Activated naive CD4-positive, alpha-beta T cell treated with anti-CD3 and anti-CD28 coated beads for 36 hours (primary cell): Measurements from ENCODE around the gene ADAMTS20. TPM values are rescaled to one million over a fixed set of nuclear protein-coding genes. Genes with fewer than 3 reads are reported as not detected.

Experiments
- CTCF ChIA-PET: fragments of 350-600 bp; sonication (Branson Sonifier 250); formaldehyde crosslinking; loops from one replicate; lab custom pipeline; 2021; ENCODE audit warnings: antibody characterized with exemption; lab: Charles Lee
- DNase-seq: peaks from one replicate; pipeline ENCODE4 v3.0.0-alpha.2; 2020
- H3K27ac Mint-ChIP-seq: one replicate; pipeline ENCODE4 v1.8.0; 2021; ENCODE audit warnings: mild to moderate bottlenecking, mixed read lengths
- H3K27me3 Mint-ChIP-seq: one replicate; pipeline ENCODE4 v1.8.0; 2021; ENCODE audit warnings: low read depth, mixed read lengths
- H3K36me3 Mint-ChIP-seq: one replicate; pipeline ENCODE4 v1.8.0; 2021; ENCODE audit warnings: low read depth, mixed read lengths
- H3K4me1 Mint-ChIP-seq: one replicate; pipeline ENCODE4 v1.8.0; 2021; ENCODE audit warnings: low read depth, mixed read lengths
- H3K4me3 Mint-ChIP-seq: one replicate; pipeline ENCODE4 v1.8.0; 2021; ENCODE audit warnings: mild to moderate bottlenecking, moderate library complexity, mixed read lengths
- H3K9me3 Mint-ChIP-seq: one replicate; pipeline ENCODE4 v1.8.0; 2021; ENCODE audit warnings: mixed read lengths
- intact Hi-C: fragments of 100-400 bp; cut with micrococcal nuclease; formaldehyde crosslinking; loops from one replicate; pipeline ENCODE4 v1.15.1; 2023
- total RNA-seq, 2 experiments: library from RNA; stranded (reverse); gene quantifications; one replicate each; pipeline ENCODE4 v1.2.3, GENCODE V29; 2021

The ADAMTS20 gene
- total RNA-seq: not detected

GRCh38 chr12:43551971-43552559 is at the start of gene ADAMTS20:
ADAMTS20 (minus strand) TSS chr12:43552203; CDS start chr12:43551921, 282 bp downstream.
- Mint-ChIP-seq H3K4me1 (peaks cover 2% of the 10 kb centered on the region), H3K4me3 (no peak within 1 kb of the TSS), H3K9me3 (peaks cover 8% of the 10 kb centered on the region), H3K36me3 (peaks cover 3% of the 10 kb centered on the region), H3K27me3 (peaks cover 36% of the 10 kb centered on the region), H3K27ac (no peak within 1 kb of the TSS)
- intact Hi-C loops: no loop called here
- CTCF ChIA-PET: interaction anchor here (0.6 kb wide), 1 partner anchor 124 kb away, joined by 3 read pairs; no protein-coding TSS in a partner anchor
- DNase-seq: no peak

DNA sequence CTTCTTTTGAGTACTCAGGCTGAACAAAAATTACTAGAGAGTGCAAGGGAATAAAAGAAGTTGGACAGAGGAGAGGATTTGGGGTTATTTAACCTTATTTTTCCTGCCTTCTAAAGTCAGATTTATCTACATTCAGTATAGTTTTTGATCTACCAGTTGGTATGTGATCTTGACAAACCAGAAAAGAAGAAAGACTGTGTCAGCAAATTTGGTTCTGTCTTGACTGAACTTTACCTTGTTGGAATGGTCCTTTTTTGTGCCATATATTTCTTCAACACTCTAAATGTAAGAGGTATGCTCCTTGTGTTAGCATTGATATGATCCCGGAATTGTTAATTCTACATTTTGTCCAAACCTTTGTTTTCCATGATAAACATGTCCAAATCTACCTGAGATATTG is 47.7 kb upstream of the ADAMTS20 start:
- H3K4me1 Mint-ChIP-seq: no peaks in the 10 kb centered on the region

GRCh38 chr12:43599066-43599465 is 47.1 kb upstream of the ADAMTS20 start:
- no peak for DNase-seq
- H3K9me3 Mint-ChIP-seq: no peaks in the 10 kb centered on the region
- H3K27me3 Mint-ChIP-seq: no peaks in the 10 kb centered on the region
- CTCF ChIA-PET: no interaction called here
- H3K4me3 Mint-ChIP-seq: no peak overlapping the region
- intact Hi-C loops: no loop called here
- H3K27ac Mint-ChIP-seq: no peak overlapping the region
- no peaks in the 10 kb centered on the region for H3K36me3 Mint-ChIP-seq
- H3K4me1 Mint-ChIP-seq: no peaks in the 10 kb centered on the region

More for the DNA sequence above, 47.7 kb upstream of the ADAMTS20 start:
- no peak for DNase-seq
- H3K36me3 Mint-ChIP-seq: no peaks in the 10 kb centered on the region
- H3K9me3 Mint-ChIP-seq: no peaks in the 10 kb centered on the region
- intact Hi-C loops: no loop called here
- CTCF ChIA-PET: no interaction called here
- no peak overlapping the region for H3K27ac Mint-ChIP-seq
- H3K4me3 Mint-ChIP-seq: no peak overlapping the region
- no peaks in the 10 kb centered on the region for H3K27me3 Mint-ChIP-seq

GRCh38 chr12:43590307-43590706 is 38.3 kb upstream of the ADAMTS20 start:
- no peak for DNase-seq
- H3K27ac Mint-ChIP-seq: no peak overlapping the region
- no peaks in the 10 kb centered on the region for H3K27me3 Mint-ChIP-seq
- CTCF ChIA-PET: no interaction called here
- H3K4me3 Mint-ChIP-seq: no peak overlapping the region
- H3K4me1 Mint-ChIP-seq: no peaks in the 10 kb centered on the region
- intact Hi-C loops: no loop called here
- H3K36me3 Mint-ChIP-seq: no peaks in the 10 kb centered on the region
- no peaks in the 10 kb centered on the region for H3K9me3 Mint-ChIP-seq

GRCh38 chr12:43586646-43587245 is 34.7 kb upstream of the ADAMTS20 start:
- no peak for DNase-seq
- no peaks in the 10 kb centered on the region for H3K4me1 Mint-ChIP-seq
- no peak overlapping the region for H3K4me3 Mint-ChIP-seq
- no peaks in the 10 kb centered on the region for H3K27me3 Mint-ChIP-seq
- no peaks in the 10 kb centered on the region for H3K9me3 Mint-ChIP-seq
- intact Hi-C loops: no loop called here
- CTCF ChIA-PET: no interaction called here
- no peak overlapping the region for H3K27ac Mint-ChIP-seq
- H3K36me3 Mint-ChIP-seq: no peaks in the 10 kb centered on the region

DNA sequence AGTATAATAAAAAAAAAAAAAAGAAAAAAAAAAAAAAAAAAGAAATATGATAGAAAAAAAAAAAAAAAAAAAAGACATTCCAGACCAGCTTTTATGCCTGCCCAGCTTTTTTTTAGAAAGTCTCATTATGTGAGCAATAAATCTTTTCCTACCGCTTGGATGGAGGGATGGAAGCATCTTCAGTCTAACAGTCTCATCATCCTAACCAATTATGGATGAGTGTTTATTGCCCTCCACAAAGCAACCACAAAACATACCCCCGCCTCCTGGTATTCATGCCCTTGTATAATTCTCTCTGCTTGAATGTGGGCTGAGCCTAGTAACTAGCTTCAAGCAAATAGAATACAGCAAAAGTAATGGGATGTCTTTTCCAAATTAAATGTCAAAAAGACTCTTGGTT is 33.7 kb upstream of the ADAMTS20 start:
- no peaks in the 10 kb centered on the region for H3K27me3 Mint-ChIP-seq
- no peaks in the 10 kb centered on the region for H3K36me3 Mint-ChIP-seq
- no peak overlapping the region for H3K4me3 Mint-ChIP-seq
- no peaks in the 10 kb centered on the region for H3K4me1 Mint-ChIP-seq
- DNase-seq: no peak
- H3K27ac Mint-ChIP-seq: no peak overlapping the region
- H3K9me3 Mint-ChIP-seq: no peaks in the 10 kb centered on the region
- CTCF ChIA-PET: no interaction called here
- intact Hi-C loops: no loop called here

DNA sequence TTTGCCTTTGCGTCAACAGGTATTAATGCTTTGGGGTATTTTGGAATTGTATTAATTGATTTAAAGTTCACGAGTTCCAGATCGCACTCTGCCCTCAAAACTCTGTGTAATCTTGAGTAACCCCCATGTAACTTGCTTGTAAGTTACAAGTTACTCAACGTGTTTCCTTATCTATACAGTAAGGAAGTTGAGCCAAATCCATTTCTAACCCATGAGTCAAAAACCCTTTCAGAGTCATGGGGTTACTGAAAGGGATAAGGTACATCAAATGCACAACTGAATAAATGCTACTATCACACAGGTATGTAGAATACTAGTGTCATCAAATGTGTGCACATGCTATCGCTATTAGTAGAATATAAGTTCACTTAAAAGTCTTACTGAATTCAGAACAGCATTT is 28.6 kb upstream of the ADAMTS20 start:
- Mint-ChIP-seq H3K9me3 (no peaks in the 10 kb centered on the region), H3K4me3 (no peak overlapping the region), H3K36me3 (no peaks in the 10 kb centered on the region), H3K27me3 (peaks cover 2% of the 10 kb centered on the region), H3K4me1 (no peaks in the 10 kb centered on the region), H3K27ac (no peak overlapping the region)
- intact Hi-C loops: no loop called here
- CTCF ChIA-PET: no interaction called here
- DNase-seq: no peak

DNA sequence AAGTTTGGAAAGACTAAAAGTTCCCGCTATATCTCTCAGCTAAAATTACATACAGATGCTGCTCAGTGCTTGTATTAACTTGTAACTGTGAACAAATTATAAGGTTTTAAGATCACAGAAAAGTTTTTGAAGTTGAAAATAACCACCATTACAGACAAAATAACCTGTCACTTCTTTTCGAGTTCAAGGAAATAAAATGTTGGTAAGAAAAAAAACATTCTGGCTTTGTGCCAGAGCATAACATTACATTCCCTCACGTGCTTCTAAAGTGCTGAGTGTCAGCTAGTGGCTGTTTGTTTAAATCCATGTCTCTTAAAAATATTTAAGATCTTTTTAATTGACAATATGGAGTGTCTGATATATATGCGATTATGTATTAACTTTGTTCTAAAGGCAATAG is 27.2 kb upstream of the ADAMTS20 start:
- Mint-ChIP-seq H3K4me3 (no peak overlapping the region), H3K36me3 (no peaks in the 10 kb centered on the region), H3K4me1 (no peaks in the 10 kb centered on the region), H3K9me3 (no peaks in the 10 kb centered on the region), H3K27ac (no peak overlapping the region), H3K27me3 (peaks cover 2% of the 10 kb centered on the region)
- CTCF ChIA-PET: no interaction called here
- intact Hi-C loops: no loop called here
- no peak for DNase-seq

- Mint-ChIP-seq H3K27ac (no peak overlapping the region), H3K4me1 (no peaks in the 10 kb centered on the region), H3K36me3 (no peaks in the 10 kb centered on the region), H3K9me3 (no peaks in the 10 kb centered on the region), H3K27me3 (peaks cover 2% of the 10 kb centered on the region), H3K4me3 (no peak overlapping the region)
- CTCF ChIA-PET: no interaction called here
- DNase-seq: no peak
- intact Hi-C loops: no loop called here
Measured at GRCh38 chr12:43578782-43579181, 26.8 kb upstream of the ADAMTS20 start.

- no peaks in the 10 kb centered on the region for H3K9me3 Mint-ChIP-seq
- peaks cover 4% of the 10 kb centered on the region for H3K27me3 Mint-ChIP-seq
- no peaks in the 10 kb centered on the region for H3K36me3 Mint-ChIP-seq
- H3K4me3 Mint-ChIP-seq: no peak overlapping the region
- CTCF ChIA-PET: no interaction called here
- no peaks in the 10 kb centered on the region for H3K4me1 Mint-ChIP-seq
- no peak for DNase-seq
- H3K27ac Mint-ChIP-seq: no peak overlapping the region
- intact Hi-C loops: no loop called here
Measured at GRCh38 chr12:43577381-43577780, 25.4 kb upstream of the ADAMTS20 start.

DNA sequence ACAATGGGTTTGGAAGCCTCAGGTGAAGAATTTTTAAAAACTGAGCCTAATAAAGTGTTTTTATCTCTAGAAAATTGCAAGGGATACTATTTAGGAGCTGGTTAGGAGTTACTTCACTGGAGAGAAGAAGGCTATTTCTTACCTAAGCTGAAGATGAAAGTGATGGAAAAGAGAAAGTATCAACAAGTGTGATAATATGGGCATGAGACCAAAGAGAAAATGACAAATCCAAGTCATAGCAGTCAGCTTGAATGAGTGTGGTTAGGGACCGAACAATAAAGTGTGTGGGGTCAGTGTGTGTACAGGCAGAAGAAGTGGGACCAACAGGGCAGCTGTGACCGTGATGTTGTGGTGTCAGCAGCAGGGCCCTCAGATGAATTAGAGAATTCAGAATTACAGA is 24.2 kb upstream of the ADAMTS20 start:
- Mint-ChIP-seq H3K4me1 (no peaks in the 10 kb centered on the region), H3K4me3 (no peak overlapping the region), H3K9me3 (peaks cover 3% of the 10 kb centered on the region), H3K27ac (no peak overlapping the region), H3K36me3 (no peaks in the 10 kb centered on the region), H3K27me3 (peaks cover 7% of the 10 kb centered on the region)
- no peak for DNase-seq
- intact Hi-C loops: no loop called here
- CTCF ChIA-PET: no interaction called here

DNA sequence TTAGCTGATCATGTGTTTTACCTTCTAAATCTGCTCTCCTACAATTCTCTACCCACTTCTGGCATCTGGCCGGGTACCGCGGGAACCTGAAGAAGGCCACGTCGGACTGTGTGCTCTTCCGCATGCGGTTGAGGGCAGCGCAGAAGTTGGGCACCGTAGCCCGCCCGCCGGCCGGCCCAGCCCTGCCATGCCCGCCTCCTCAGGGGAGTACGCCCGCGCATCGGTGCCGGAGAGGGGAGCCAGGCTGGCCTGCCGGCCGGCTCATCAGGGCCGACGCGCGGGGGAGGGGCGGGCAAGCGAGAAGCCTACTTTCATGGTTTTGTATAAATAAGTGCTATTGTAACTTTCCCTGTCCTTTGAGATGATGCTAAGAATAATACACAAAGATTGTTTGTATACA is 19.9 kb upstream of the ADAMTS20 start:
- CTCF ChIA-PET: no interaction called here
- H3K27me3 Mint-ChIP-seq: peaks cover 5% of the 10 kb centered on the region

GRCh38 chr12:43556057-43556456 is 4.1 kb upstream of the ADAMTS20 start:
- H3K27me3 Mint-ChIP-seq: peaks cover 24% of the 10 kb centered on the region
- peaks cover 2% of the 10 kb centered on the region for H3K36me3 Mint-ChIP-seq
- no peak overlapping the region for H3K27ac Mint-ChIP-seq
- peaks cover 2% of the 10 kb centered on the region for H3K4me1 Mint-ChIP-seq
- H3K9me3 Mint-ChIP-seq: peaks cover 16% of the 10 kb centered on the region
- DNase-seq: no peak
- CTCF ChIA-PET: no interaction called here
- H3K4me3 Mint-ChIP-seq: no peak overlapping the region
- intact Hi-C loops: no loop called here

More for the DNA sequence above, 19.9 kb upstream of the ADAMTS20 start:
- no peak for DNase-seq
- no peak overlapping the region for H3K4me3 Mint-ChIP-seq
- no peaks in the 10 kb centered on the region for H3K4me1 Mint-ChIP-seq
- intact Hi-C loops: no loop called here
- H3K27ac Mint-ChIP-seq: no peak overlapping the region
- no peaks in the 10 kb centered on the region for H3K36me3 Mint-ChIP-seq
- H3K9me3 Mint-ChIP-seq: peaks cover 3% of the 10 kb centered on the region
